ENCODE results near the gene SRD5A1.

The SRD5A1 gene

GRCh38 chr5:6593148-6594016 lies 39.9 kb upstream of the SRD5A1 start:
- H3K27ac ChIP-seq (ENCODE audit: low read length), result no peak overlapping the region
- no peak overlapping the region for H3K4me3 ChIP-seq (ENCODE audit: low read depth in 1 of 2, low read length in 2 of 2)
- no peaks in the 10 kb centered on the region for H3K9me3 ChIP-seq (ENCODE audit: control insufficient read depth in 1 of 2, low read length in 2 of 2)
- H3K4me1 ChIP-seq (ENCODE audit: control insufficient read depth in 1 of 2, insufficient read depth in 2 of 2, low read length in 2 of 2), result no peaks in the 10 kb centered on the region
- H3K27me3 ChIP-seq (ENCODE audit: low read depth, low read length), result no peaks in the 10 kb centered on the region
- H3K36me3 ChIP-seq (ENCODE audit: control insufficient read depth in 1 of 2, insufficient read depth in 2 of 2, low read length in 2 of 2), result peaks cover 5 to 15% of the 10 kb centered on the region in 2 donors

DNA sequence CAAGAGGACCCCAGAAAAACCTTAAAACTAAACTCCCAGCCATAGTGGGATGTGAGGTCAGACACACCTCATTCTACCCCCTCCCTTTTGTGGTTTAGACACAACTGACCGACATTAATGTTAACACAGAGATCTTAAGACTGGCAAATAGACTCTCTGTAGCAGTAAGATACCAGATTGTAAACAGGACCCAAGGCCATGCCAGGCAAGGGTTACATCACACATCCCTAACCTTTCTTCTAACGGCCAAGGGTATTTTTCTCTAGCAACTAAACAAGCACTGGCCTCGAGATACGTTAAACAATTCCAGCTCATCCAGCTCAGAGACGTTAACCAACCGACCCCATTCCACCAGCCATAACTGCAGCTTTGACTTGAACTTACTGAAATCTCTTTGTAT lies 39.2 kb upstream of the SRD5A1 start:
- H3K27me3 ChIP-seq (ENCODE audit: low read depth, low read length), result no peaks in the 10 kb centered on the region
- H3K4me3 ChIP-seq (ENCODE audit: low read depth in 1 of 2, low read length in 2 of 2), result no peak overlapping the region
- H3K9me3 ChIP-seq (ENCODE audit: control insufficient read depth in 1 of 2, low read length in 2 of 2), result no peaks in the 10 kb centered on the region
- H3K27ac ChIP-seq (ENCODE audit: low read length), result no peak overlapping the region
- no peaks in the 10 kb centered on the region for H3K4me1 ChIP-seq (ENCODE audit: control insufficient read depth in 1 of 2, insufficient read depth in 2 of 2, low read length in 2 of 2)
- H3K36me3 ChIP-seq (ENCODE audit: control insufficient read depth in 1 of 2, insufficient read depth in 2 of 2, low read length in 2 of 2), result peaks cover 9 to 20% of the 10 kb centered on the region in 2 donors

DNA sequence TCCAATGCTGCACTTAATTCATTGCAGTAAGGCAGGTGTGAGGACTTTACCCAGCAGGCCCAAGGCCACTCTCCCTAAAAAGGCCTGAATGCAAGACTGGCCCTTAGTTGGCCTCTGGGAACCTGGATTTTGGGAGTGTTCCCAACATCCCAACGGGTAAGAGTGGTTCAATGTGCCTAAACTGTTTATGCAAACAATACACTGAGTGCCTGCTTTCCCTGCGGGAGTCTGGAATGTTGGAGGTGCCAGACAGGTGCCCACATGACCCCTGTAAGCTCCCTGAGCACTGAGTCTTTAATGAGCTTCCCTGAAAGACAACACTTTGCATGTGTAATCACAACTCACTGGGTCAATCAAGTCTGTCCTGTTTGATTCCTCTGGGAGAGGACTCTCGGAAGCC lies 37.8 kb upstream of the SRD5A1 start:
- H3K36me3 ChIP-seq (ENCODE audit: control insufficient read depth in 1 of 2, insufficient read depth in 2 of 2, low read length in 2 of 2), result peaks cover 12 to 30% of the 10 kb centered on the region in 2 donors
- H3K27me3 ChIP-seq (ENCODE audit: low read depth, low read length), result no peaks in the 10 kb centered on the region
- no peaks in the 10 kb centered on the region for H3K9me3 ChIP-seq (ENCODE audit: control insufficient read depth in 1 of 2, low read length in 2 of 2)
- no peak overlapping the region for H3K27ac ChIP-seq (ENCODE audit: low read length)
- no peaks in the 10 kb centered on the region for H3K4me1 ChIP-seq (ENCODE audit: control insufficient read depth in 1 of 2, insufficient read depth in 2 of 2, low read length in 2 of 2)
- H3K4me3 ChIP-seq (ENCODE audit: low read depth in 1 of 2, low read length in 2 of 2), result no peak overlapping the region

- H3K4me1 ChIP-seq (ENCODE audit: control insufficient read depth in 1 of 2, insufficient read depth in 2 of 2, low read length in 2 of 2), result no peaks in the 10 kb centered on the region
- H3K27me3 ChIP-seq (ENCODE audit: low read depth, low read length), result no peaks in the 10 kb centered on the region
- no peak overlapping the region for H3K4me3 ChIP-seq (ENCODE audit: low read depth in 1 of 2, low read length in 2 of 2)
- H3K9me3 ChIP-seq (ENCODE audit: control insufficient read depth in 1 of 2, low read length in 2 of 2), result no peaks in the 10 kb centered on the region
- peaks cover 15 to 40% of the 10 kb centered on the region in 2 donors for H3K36me3 ChIP-seq (ENCODE audit: control insufficient read depth in 1 of 2, insufficient read depth in 2 of 2, low read length in 2 of 2)
- no peak overlapping the region for H3K27ac ChIP-seq (ENCODE audit: low read length)
Measured at GRCh38 chr5:6596388-6596787, 36.9 kb upstream of the SRD5A1 start.

DNA sequence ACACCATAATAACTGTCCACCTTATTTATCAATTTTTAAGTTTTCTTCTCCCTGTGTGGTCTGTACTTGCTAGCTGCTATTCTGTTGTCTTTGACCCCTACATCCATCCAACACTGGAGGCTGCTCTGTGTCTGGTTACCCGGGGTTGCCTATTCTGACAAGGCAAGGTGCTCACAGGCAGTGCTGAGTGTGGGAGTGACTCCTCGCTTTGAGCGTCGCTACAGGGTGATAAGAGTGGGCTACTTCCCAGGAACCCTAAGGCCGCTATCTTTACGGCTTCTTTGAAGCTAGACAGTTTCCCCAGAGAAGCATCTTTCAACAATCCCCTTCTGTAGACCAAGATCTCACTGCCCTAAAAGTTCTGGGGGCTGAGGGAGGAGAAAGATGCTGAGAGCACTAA lies 35.7 kb upstream of the SRD5A1 start:
- H3K9me3 ChIP-seq (ENCODE audit: control insufficient read depth in 1 of 2, low read length in 2 of 2), result no peaks in the 10 kb centered on the region
- no peaks in the 10 kb centered on the region for H3K4me1 ChIP-seq (ENCODE audit: control insufficient read depth in 1 of 2, insufficient read depth in 2 of 2, low read length in 2 of 2)
- H3K27ac ChIP-seq (ENCODE audit: low read length), result no peak overlapping the region
- H3K36me3 ChIP-seq (ENCODE audit: control insufficient read depth in 1 of 2, insufficient read depth in 2 of 2, low read length in 2 of 2), result peaks cover 26 to 52% of the 10 kb centered on the region in 2 donors
- H3K27me3 ChIP-seq (ENCODE audit: low read depth, low read length), result no peaks in the 10 kb centered on the region
- H3K4me3 ChIP-seq (ENCODE audit: low read depth in 1 of 2, low read length in 2 of 2), result no peak overlapping the region

GRCh38 chr5:6598351-6598900 lies 34.8 kb upstream of the SRD5A1 start:
- Histone ChIP-seq H3K4me1 (ENCODE audit: control insufficient read depth in 1 of 2, insufficient read depth in 2 of 2, low read length in 2 of 2) (no peaks in the 10 kb centered on the region), H3K36me3 (ENCODE audit: control insufficient read depth in 1 of 2, insufficient read depth in 2 of 2, low read length in 2 of 2) (peaks cover 33 to 57% of the 10 kb centered on the region in 2 donors), H3K4me3 (ENCODE audit: low read depth in 1 of 2, low read length in 2 of 2) (no peak overlapping the region), H3K27ac (ENCODE audit: low read length) (no peak overlapping the region), H3K27me3 (ENCODE audit: low read depth, low read length) (no peaks in the 10 kb centered on the region), H3K9me3 (ENCODE audit: control insufficient read depth in 1 of 2, low read length in 2 of 2) (no peaks in the 10 kb centered on the region)

DNA sequence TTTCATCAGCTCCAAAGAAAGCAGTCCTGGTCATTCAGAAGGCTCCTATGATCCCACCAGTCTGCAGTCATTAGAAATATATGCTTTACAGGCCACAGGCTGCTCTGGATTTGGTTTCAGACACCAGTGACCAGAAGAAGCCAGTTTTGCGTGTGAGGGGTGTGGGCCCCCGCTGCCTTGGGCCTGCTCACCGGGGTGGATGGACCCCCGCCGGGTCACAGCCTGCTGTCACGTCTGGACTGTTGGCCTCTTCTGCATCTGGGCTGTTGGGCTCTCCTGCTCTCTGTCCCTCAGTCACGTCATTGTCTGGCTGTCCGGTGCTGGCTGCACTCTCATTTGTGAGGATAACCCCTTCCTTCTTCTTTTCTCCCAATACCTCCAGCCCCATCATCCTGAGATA lies 33.5 kb upstream of the SRD5A1 start:
- Histone ChIP-seq H3K4me3 (ENCODE audit: low read depth in 1 of 2, low read length in 2 of 2) (no peak overlapping the region), H3K27ac (ENCODE audit: low read length) (no peak overlapping the region), H3K36me3 (ENCODE audit: control insufficient read depth in 1 of 2, insufficient read depth in 2 of 2, low read length in 2 of 2) (peaks cover 46 to 70% of the 10 kb centered on the region in 2 donors), H3K9me3 (ENCODE audit: control insufficient read depth in 1 of 2, low read length in 2 of 2) (no peaks in the 10 kb centered on the region), H3K4me1 (ENCODE audit: control insufficient read depth in 1 of 2, insufficient read depth in 2 of 2, low read length in 2 of 2) (no peaks in the 10 kb centered on the region), H3K27me3 (ENCODE audit: low read depth, low read length) (no peaks in the 10 kb centered on the region)

DNA sequence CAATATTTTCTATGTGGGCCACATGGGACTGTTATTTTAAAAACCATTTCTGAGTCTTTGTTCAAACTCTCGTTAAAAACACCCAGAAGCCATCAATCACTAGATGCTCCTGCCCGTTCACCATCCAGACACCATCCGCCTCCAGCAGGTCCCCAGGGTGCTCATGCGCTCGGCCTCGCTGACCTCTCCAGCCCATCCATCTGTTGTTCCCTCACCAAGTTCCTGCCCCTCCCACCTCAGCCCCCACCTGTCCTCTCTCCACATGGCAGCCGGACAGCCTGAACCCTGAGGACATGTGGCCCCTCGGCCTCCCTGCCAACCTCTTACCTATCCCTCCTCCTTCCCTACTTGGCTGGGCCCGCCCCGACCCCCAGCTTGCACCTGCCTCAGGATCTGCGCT lies 32.0 kb upstream of the SRD5A1 start:
- H3K27ac ChIP-seq (ENCODE audit: low read length), result no peak overlapping the region
- no peaks in the 10 kb centered on the region for H3K4me1 ChIP-seq (ENCODE audit: control insufficient read depth in 1 of 2, insufficient read depth in 2 of 2, low read length in 2 of 2)

DNA sequence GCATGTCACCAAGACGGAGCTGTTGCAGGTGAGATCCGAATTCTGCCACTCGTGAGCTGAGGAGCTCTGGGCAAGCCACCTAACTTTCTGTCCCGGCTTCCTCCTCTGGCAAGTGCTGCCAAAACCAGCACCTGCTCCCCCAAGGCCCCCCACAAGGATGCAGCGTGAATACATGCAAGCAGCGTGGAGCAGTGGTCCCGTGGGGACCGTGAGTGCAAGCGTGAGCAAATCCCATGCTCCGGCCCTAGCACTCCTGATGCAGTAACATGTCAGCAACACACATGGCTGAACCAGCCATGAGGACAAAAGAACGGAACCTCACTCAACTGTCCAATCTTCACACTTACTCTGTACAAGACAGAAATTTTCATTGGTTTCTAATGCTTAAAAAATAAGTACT lies 31.4 kb upstream of the SRD5A1 start:
- H3K27ac ChIP-seq (ENCODE audit: low read length), result no peak overlapping the region
- peaks cover 53 to 80% of the 10 kb centered on the region in 2 donors for H3K36me3 ChIP-seq (ENCODE audit: control insufficient read depth in 1 of 2, insufficient read depth in 2 of 2, low read length in 2 of 2)
- H3K9me3 ChIP-seq (ENCODE audit: control insufficient read depth in 1 of 2, low read length in 2 of 2), result no peaks in the 10 kb centered on the region
- H3K27me3 ChIP-seq (ENCODE audit: low read depth, low read length), result no peaks in the 10 kb centered on the region
- no peaks in the 10 kb centered on the region for H3K4me1 ChIP-seq (ENCODE audit: control insufficient read depth in 1 of 2, insufficient read depth in 2 of 2, low read length in 2 of 2)
- H3K4me3 ChIP-seq (ENCODE audit: low read depth in 1 of 2, low read length in 2 of 2), result no peak overlapping the region

More for the DNA sequence above, 32.0 kb upstream of the SRD5A1 start:
- Histone ChIP-seq H3K36me3 (ENCODE audit: control insufficient read depth in 1 of 2, insufficient read depth in 2 of 2, low read length in 2 of 2) (peaks cover 54 to 79% of the 10 kb centered on the region in 2 donors), H3K9me3 (ENCODE audit: control insufficient read depth in 1 of 2, low read length in 2 of 2) (no peaks in the 10 kb centered on the region), H3K27me3 (ENCODE audit: low read depth, low read length) (no peaks in the 10 kb centered on the region), H3K4me3 (ENCODE audit: low read depth in 1 of 2, low read length in 2 of 2) (no peak overlapping the region)

GRCh38 chr5:6602441-6602840 lies 30.8 kb upstream of the SRD5A1 start:
- H3K27ac ChIP-seq (ENCODE audit: low read length), result no peak overlapping the region
- H3K4me1 ChIP-seq (ENCODE audit: control insufficient read depth in 1 of 2, insufficient read depth in 2 of 2, low read length in 2 of 2), result no peaks in the 10 kb centered on the region
- H3K4me3 ChIP-seq (ENCODE audit: low read depth in 1 of 2, low read length in 2 of 2), result no peak overlapping the region
- H3K9me3 ChIP-seq (ENCODE audit: control insufficient read depth in 1 of 2, low read length in 2 of 2), result no peaks in the 10 kb centered on the region
- no peaks in the 10 kb centered on the region for H3K27me3 ChIP-seq (ENCODE audit: low read depth, low read length)
- H3K36me3 ChIP-seq (ENCODE audit: control insufficient read depth in 1 of 2, insufficient read depth in 2 of 2, low read length in 2 of 2), result peaks cover 59 to 83% of the 10 kb centered on the region in 2 donors

DNA sequence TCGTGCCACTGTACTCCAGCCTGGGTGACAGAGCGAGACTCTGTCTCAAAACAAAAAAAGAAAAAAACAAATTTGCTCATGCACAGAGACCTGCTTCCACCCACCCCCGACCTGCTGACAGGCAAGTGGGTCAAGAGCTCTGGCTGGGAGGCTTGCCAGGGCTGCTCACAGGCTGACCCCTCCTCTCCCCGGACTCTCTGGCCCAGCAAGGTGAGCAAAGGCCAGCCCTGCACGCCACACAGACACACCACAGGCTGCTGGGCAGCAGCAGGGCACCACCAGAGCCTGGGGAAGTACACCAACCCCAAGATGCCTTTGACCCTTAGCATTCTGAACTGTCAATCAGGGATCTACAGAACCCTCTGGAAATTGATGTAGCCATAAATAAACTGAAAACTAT lies 29.6 kb upstream of the SRD5A1 start:
- peaks cover 70 to 87% of the 10 kb centered on the region in 2 donors for H3K36me3 ChIP-seq (ENCODE audit: control insufficient read depth in 1 of 2, insufficient read depth in 2 of 2, low read length in 2 of 2)
- H3K27ac ChIP-seq (ENCODE audit: low read length), result no peak overlapping the region
- no peaks in the 10 kb centered on the region for H3K9me3 ChIP-seq (ENCODE audit: control insufficient read depth in 1 of 2, low read length in 2 of 2)
- no peak overlapping the region for H3K4me3 ChIP-seq (ENCODE audit: low read depth in 1 of 2, low read length in 2 of 2)
- H3K4me1 ChIP-seq (ENCODE audit: control insufficient read depth in 1 of 2, insufficient read depth in 2 of 2, low read length in 2 of 2), result no peaks in the 10 kb centered on the region
- no peaks in the 10 kb centered on the region for H3K27me3 ChIP-seq (ENCODE audit: low read depth, low read length)

All from muscle layer of duodenum (tissue), 2 donors.